OCI-LY7 (cell line): ENCODE results near the gene SFXN5. TPM values are rescaled to one million over a fixed set of nuclear protein-coding genes. Genes with fewer than 3 reads are reported as not detected.

Experiments used
- BruUV-seq: library from RNA; stranded (reverse); fragments of 400-500 nt; replicated peaks from 2 replicates; lab custom pipeline; 2021; lab: Mats Ljungman, UMichigan
- CTCF ChIA-PET: fragments of 300-600 bp; sonication (Branson Sonifier 250); formaldehyde crosslinking; loops from one replicate; lab custom pipeline; 2022; ENCODE audit warnings: antibody characterized with exemption; ENCODE audit not compliant: unreplicated experiment; lab: Charles Lee
- POLR2A ChIA-PET: fragments of 300-600 bp; sonication (Branson Sonifier 250); formaldehyde crosslinking; loops from one replicate; lab custom pipeline; 2022; ENCODE audit warnings: antibody characterized with exemption; lab: Charles Lee
- DNase-seq: peaks from one replicate; pipeline ENCODE4 v3.0.0-alpha.2; 2015; ENCODE audit warnings: low spot score
- H2AFZ ChIP-seq: fragments of 200-600 bp; sonication (generic), shearing (Covaris generic); 2 replicates; pipeline ENCODE4 v1.6.1; 2014; ENCODE audit warnings: mild to moderate bottlenecking, antibody characterized with exemption, low read length, moderate library complexity
- H3K27ac ChIP-seq: fragments of 200-600 bp; sonication (generic); 2 replicates; pipeline ENCODE4 v1.5.1; 2014; ENCODE audit warnings: mixed run types, low read depth, mild to moderate bottlenecking, moderate library complexity, low read length, inconsistent platforms; ENCODE audit not compliant: poor library complexity, severe bottlenecking
- H3K36me3 ChIP-seq: fragments of 200-600 bp; sonication (generic); 2 replicates; pipeline ENCODE4 v1.6.1; 2014; ENCODE audit warnings: mild to moderate bottlenecking, antibody characterized with exemption, low read length, moderate library complexity, mixed read lengths; ENCODE audit not compliant: insufficient read depth
- H3K4me1 ChIP-seq: fragments of 200-600 bp; sonication (generic); 2 replicates; pipeline ENCODE4 v1.5.1; 2014; ENCODE audit warnings: mild to moderate bottlenecking, low read length; ENCODE audit not compliant: insufficient read depth, poor library complexity, severe bottlenecking
- H3K4me2 ChIP-seq: fragments of 200-600 bp; sonication (generic); 2 replicates; pipeline ENCODE4 v1.6.1; 2014; ENCODE audit warnings: mild to moderate bottlenecking, low read length
- H3K4me3 ChIP-seq: fragments of 200-600 bp; sonication (generic); 2 replicates; pipeline ENCODE4 v1.5.1; 2014; ENCODE audit warnings: mild to moderate bottlenecking, low read depth, low read length; ENCODE audit not compliant: poor library complexity, severe bottlenecking
- H3K79me2 ChIP-seq: fragments of 200-600 bp; sonication (generic); 2 replicates; pipeline ENCODE4 v1.6.1; 2016; ENCODE audit warnings: low read depth, mild to moderate bottlenecking, low read length, moderate library complexity, mixed read lengths; ENCODE audit not compliant: insufficient read depth
- H3K9me2 ChIP-seq: fragments of 200-600 bp; sonication (generic); 2 replicates; pipeline ENCODE4 v1.6.1; 2016; ENCODE audit warnings: mild to moderate bottlenecking, low read length, mixed read lengths; ENCODE audit not compliant: insufficient read depth
- H3K9me3 ChIP-seq: fragments of 200-600 bp; sonication (generic); 2 replicates; pipeline ENCODE4 v1.6.1; 2014; ENCODE audit warnings: mild to moderate bottlenecking, mixed run types, low read length, mixed read lengths
- H4K20me1 ChIP-seq: fragments of 200-600 bp; sonication (generic); 2 replicates; pipeline ENCODE4 v1.6.1; 2014; ENCODE audit warnings: mild to moderate bottlenecking, antibody characterized with exemption, low read length, moderate library complexity, mixed read lengths; ENCODE audit not compliant: insufficient read depth
- CTCF ChIP-seq: fragments of 200-600 bp; sonication (generic); conservative IDR thresholded peaks from 2 replicates; pipeline ENCODE4 v1.5.1; 2014; ENCODE audit warnings: mild to moderate bottlenecking, antibody characterized with exemption, low read length, moderate library complexity, mixed read lengths
- EZH2phosphoT487 ChIP-seq: fragments of 200-600 bp; sonication (generic); IDR thresholded peaks from 2 replicates; pipeline ENCODE4 v1.6.1; 2018; ENCODE audit warnings: low read depth, borderline replicate concordance, mild to moderate bottlenecking, mixed run types, antibody characterized with exemption, low read length, moderate library complexity, mixed read lengths
- intact Hi-C: fragments of 100-400 bp; cut with micrococcal nuclease; formaldehyde crosslinking; loops from one replicate; pipeline ENCODE4 v1.10.0; 2022; ENCODE audit not compliant: unreplicated experiment
- total RNA-seq, 2 experiments: library from RNA; depleted of rRNA in 1 of 2; stranded (reverse); fragments of >200 nt in 1 of 2; shearing (Covaris generic) in 1 of 2; gene quantifications; 2 replicates each; pipeline ENCODE4 v1.2.3, GENCODE V29; 2014 to 2022

The SFXN5 gene
- total RNA-seq, 2 experiments from 2014 or later = 4.5 to 10.5 TPM

DNA sequence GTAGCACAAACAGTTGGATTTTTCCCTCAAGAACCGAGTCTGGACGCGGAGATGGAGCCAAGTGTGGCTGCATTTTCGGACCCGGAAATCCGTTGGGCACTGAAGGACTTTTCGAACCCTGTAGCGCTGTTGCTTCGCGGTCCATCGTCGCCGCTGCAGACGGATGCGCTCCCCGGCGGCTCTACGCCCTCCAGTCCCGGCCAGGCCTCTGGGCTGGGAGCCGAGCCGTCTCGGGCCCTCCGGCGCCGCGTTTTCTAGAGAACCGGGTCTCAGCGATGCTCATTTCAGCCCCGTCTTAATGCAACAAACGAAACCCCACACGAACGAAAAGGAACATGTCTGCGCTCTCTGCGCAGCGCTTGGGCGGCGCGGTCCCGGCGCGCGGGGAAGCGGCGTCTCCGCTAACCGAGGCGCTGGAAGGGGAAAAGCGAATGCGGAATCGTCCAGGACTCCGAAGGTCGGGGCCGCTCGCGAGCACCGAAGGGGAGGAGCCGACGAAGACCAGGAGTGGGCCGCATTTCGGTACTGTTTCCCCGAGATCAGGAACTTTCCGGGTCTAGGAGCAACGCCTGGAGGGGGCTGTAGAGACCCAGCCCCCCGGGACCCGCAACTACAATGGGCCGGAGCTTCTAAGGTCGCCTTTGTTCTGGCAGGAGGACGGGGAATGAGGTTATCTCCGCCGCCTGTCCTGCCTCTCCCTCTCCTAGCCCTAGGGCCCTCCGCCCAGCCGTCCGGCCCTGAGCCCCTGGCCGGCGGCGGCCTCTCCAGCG lies 151.0 kb downstream of the SFXN5 start:
- H3K79me2 ChIP-seq = no peaks in the 10 kb centered on the region
- ChIA-PET POLR2A (no interaction called here), CTCF (no interaction called here)
- H3K4me2 ChIP-seq = no peak overlapping the region
- intact Hi-C loops = no loop called here
- BruUV-seq = no TSS peak
- no peak overlapping the region for H2AFZ ChIP-seq
- peaks cover 4% of the 10 kb centered on the region; the same call in 1 of the 2 replicates for H4K20me1 ChIP-seq
- no peaks in the 10 kb centered on the region for H3K36me3 ChIP-seq
- H3K9me2 ChIP-seq = no peaks in the 10 kb centered on the region
- no peaks in the 10 kb centered on the region for H3K9me3 ChIP-seq
- TF ChIP-seq CTCF (no peak), EZH2phosphoT487 (no peak)
- H3K27ac ChIP-seq = no peak overlapping the region
- peaks cover 4% of the 10 kb centered on the region for H3K4me1 ChIP-seq
- DNase-seq = no peak
- no peak overlapping the region for H3K4me3 ChIP-seq

DNA sequence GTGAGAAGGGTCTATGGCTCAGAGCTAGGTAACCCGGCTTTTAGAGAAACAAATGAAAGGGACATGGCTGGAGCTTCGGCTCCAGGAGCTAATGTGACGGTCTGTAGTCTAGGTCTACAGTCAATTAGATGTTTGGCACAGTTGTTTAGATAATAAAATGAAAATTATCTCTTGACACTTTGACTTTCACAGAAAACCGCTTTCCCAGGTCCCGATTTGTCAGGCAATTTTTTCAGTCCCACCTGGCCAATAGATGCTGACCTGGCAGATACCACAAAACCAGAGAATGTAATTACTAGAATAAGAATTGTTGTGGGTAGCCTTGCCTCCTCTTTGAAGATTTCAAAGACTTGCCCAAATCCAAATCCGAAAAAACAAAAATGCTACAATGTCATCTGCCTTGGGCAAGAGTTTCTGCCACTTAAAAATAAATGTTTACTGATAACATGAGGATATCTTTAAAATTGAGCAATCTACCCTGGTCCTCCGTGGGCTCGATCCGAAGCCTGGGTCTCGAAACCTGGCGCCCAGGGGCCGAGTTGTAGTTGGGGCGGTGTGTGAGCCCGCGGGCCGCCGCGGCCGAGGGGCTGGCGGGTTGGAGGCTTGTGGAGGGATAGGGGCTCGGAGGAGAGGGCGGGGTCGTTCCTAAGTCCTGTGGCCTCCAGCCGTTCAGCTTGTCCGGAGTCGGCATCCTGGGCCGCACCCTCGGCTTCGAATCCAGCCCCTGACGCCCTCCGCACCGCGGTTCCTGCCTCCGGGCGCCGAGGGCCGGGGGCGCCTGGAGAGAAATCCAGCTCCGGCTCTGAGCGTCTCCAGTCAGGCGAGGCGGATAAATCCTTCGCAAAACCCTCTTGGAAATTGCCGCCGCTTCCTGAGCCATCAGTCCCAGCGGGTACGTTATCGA lies 151.8 kb downstream of the SFXN5 start:
- intact Hi-C loops = no loop called here

More for the DNA sequence above, 151.8 kb downstream of the SFXN5 start:
- Histone ChIP-seq H3K9me2 (no peaks in the 10 kb centered on the region), H3K36me3 (no peaks in the 10 kb centered on the region), H3K4me2 (no peak overlapping the region), H3K27ac (no peak overlapping the region), H2AFZ (no peak overlapping the region), H3K4me1 (peaks cover 5% of the 10 kb centered on the region), H3K79me2 (no peaks in the 10 kb centered on the region), H4K20me1 (peaks cover 4% of the 10 kb centered on the region; the same call in 1 of the 2 replicates), H3K4me3 (no peak overlapping the region), H3K9me3 (no peaks in the 10 kb centered on the region)
- TF ChIP-seq EZH2phosphoT487 = no peak; the same call in 1 of the 2 replicates
- TF ChIP-seq CTCF = no peak
- no TSS peak for BruUV-seq
- ChIA-PET POLR2A (no interaction called here), CTCF (no interaction called here)
- DNase-seq = no peak
